H9 (cell line): Measurements from ENCODE around the gene IL3RA. TPM values are rescaled to one million over a fixed set of nuclear protein-coding genes. Genes with fewer than 3 reads are reported as not detected.

Experiments
- DNase-seq: peaks from one replicate; pipeline ENCODE4 v3.0.0-alpha.2; 2017
- H2AFZ ChIP-seq: one replicate; pipeline ENCODE4 v1.6.1; 2013; ENCODE audit warnings: mild to moderate bottlenecking, low read length, control low read depth, moderate library complexity
- H2AK5ac ChIP-seq: 2 replicates; pipeline ENCODE4 v1.6.1; 2013; ENCODE audit warnings: low read length, control low read depth, mixed read lengths; ENCODE audit not compliant: insufficient read length
- H2BK120ac ChIP-seq: one replicate; pipeline ENCODE4 v1.6.1; 2013; ENCODE audit warnings: low read depth, mild to moderate bottlenecking, low read length, control low read depth, inconsistent platforms; ENCODE audit not compliant: poor library complexity, severe bottlenecking
- H2BK12ac ChIP-seq: 2 replicates; pipeline ENCODE4 v1.6.1; 2013; ENCODE audit warnings: low read length, control low read depth, mixed read lengths, low read depth; ENCODE audit not compliant: insufficient read length
- H2BK15ac ChIP-seq: 2 replicates; pipeline ENCODE4 v1.6.1; 2013; ENCODE audit warnings: low read depth, low read length, control low read depth
- H2BK20ac ChIP-seq: one replicate; pipeline ENCODE4 v1.6.1; 2013; ENCODE audit warnings: low read depth, mild to moderate bottlenecking, low read length, control low read depth, inconsistent platforms; ENCODE audit not compliant: poor library complexity, severe bottlenecking
- H2BK5ac ChIP-seq: 2 replicates; pipeline ENCODE4 v1.6.1; 2013; ENCODE audit warnings: low read length, control low read depth, mixed read lengths; ENCODE audit not compliant: insufficient read length
- H3K14ac ChIP-seq: 2 replicates; pipeline ENCODE4 v1.6.1; 2013; ENCODE audit warnings: low read length, control low read depth; ENCODE audit not compliant: insufficient read depth
- H3K18ac ChIP-seq: 2 replicates; pipeline ENCODE4 v1.6.1; 2013; ENCODE audit warnings: low read depth, mild to moderate bottlenecking, mixed read lengths, low read length, control low read depth; ENCODE audit not compliant: insufficient read length
- H3K23ac ChIP-seq: 2 replicates; pipeline ENCODE4 v1.6.1; 2013; ENCODE audit warnings: low read length, control low read depth, mixed read lengths, low read depth; ENCODE audit not compliant: insufficient read length
- H3K23me2 ChIP-seq: 2 replicates; pipeline ENCODE4 v1.6.1; 2013; ENCODE audit warnings: low read depth, mild to moderate bottlenecking, mixed read lengths, low read length, control low read depth; ENCODE audit not compliant: insufficient read length, poor library complexity, severe bottlenecking
- H3K27ac ChIP-seq: 2 replicates; pipeline ENCODE4 v1.5.1; 2013; ENCODE audit warnings: low read length, control low read depth, mixed read lengths, low read depth; ENCODE audit not compliant: insufficient read length
- H3K27me3 ChIP-seq: 2 replicates; pipeline ENCODE4 v1.6.1; 2013; ENCODE audit warnings: low read length, control low read depth, inconsistent platforms; ENCODE audit not compliant: insufficient read depth
- H3K4ac ChIP-seq: 2 replicates; pipeline ENCODE4 v1.6.1; 2013; ENCODE audit warnings: low read depth, mild to moderate bottlenecking, control low read depth, inconsistent platforms, low read length, moderate library complexity
- H3K4me1 ChIP-seq: 2 replicates; pipeline ENCODE4 v1.6.1; 2013; ENCODE audit warnings: low read length, control low read depth, inconsistent platforms; ENCODE audit not compliant: insufficient read depth
- H3K4me2 ChIP-seq: 2 replicates; pipeline ENCODE4 v1.6.1; 2013; ENCODE audit warnings: low read length, control low read depth, mixed read lengths; ENCODE audit not compliant: insufficient read length, insufficient read depth
- H3K56ac ChIP-seq: 2 replicates; pipeline ENCODE4 v1.6.1; 2013; ENCODE audit warnings: low read depth, mild to moderate bottlenecking, mixed read lengths, low read length, control low read depth; ENCODE audit not compliant: insufficient read length
- H3K79me1 ChIP-seq: 2 replicates; pipeline ENCODE4 v1.6.1; 2013; ENCODE audit warnings: low read depth, mild to moderate bottlenecking, moderate library complexity, low read length, control low read depth, inconsistent platforms; ENCODE audit not compliant: insufficient read depth, poor library complexity, severe bottlenecking
- H3K79me2 ChIP-seq: 2 replicates; pipeline ENCODE4 v1.6.1; 2013; ENCODE audit warnings: low read length, control low read depth, inconsistent platforms; ENCODE audit not compliant: insufficient read depth
- H3K9ac ChIP-seq: 2 replicates; pipeline ENCODE4 v1.6.1; 2013; ENCODE audit warnings: low read length, control low read depth, mixed read lengths; ENCODE audit not compliant: insufficient read length; ENCODE audit errors: extremely low read depth
- H3K9me3 ChIP-seq: one replicate; pipeline ENCODE4 v1.6.1; 2013; ENCODE audit warnings: low read depth, low read length, inconsistent platforms; ENCODE audit not compliant: control insufficient read depth
- H3T11ph ChIP-seq: one replicate; pipeline ENCODE4 v1.6.1; 2013; ENCODE audit warnings: mild to moderate bottlenecking, low read length, control low read depth, inconsistent platforms
- H4K20me1 ChIP-seq: one replicate; pipeline ENCODE4 v1.6.1; 2013; ENCODE audit not compliant: control insufficient read depth, insufficient read length, insufficient read depth
- H4K5ac ChIP-seq: 2 replicates; pipeline ENCODE4 v1.6.1; 2013; ENCODE audit warnings: low read depth, mild to moderate bottlenecking, mixed read lengths, low read length, control low read depth; ENCODE audit not compliant: insufficient read length
- H4K8ac ChIP-seq: replicated peaks from 2 replicates; pipeline ENCODE4 v1.6.1; 2013; ENCODE audit warnings: low read length, control low read depth, mixed read lengths, low read depth; ENCODE audit not compliant: insufficient read length
- H4K91ac ChIP-seq: 2 replicates; pipeline ENCODE4 v1.6.1; 2013; ENCODE audit warnings: low read depth, mild to moderate bottlenecking, moderate library complexity, mixed read lengths, low read length, control low read depth; ENCODE audit not compliant: insufficient read length
- H3K27ac Mint-ChIP-seq, 3 experiments: 2 replicates in 2 of 3; 3 replicates in 1 of 3; pipeline ENCODE4 v1.8.0; 2020 to 2021; ENCODE audit warnings: mixed read lengths in 3 of 3, mild to moderate bottlenecking in 1 of 3, moderate library complexity in 1 of 3
- H3K27me3 Mint-ChIP-seq: 2 replicates; pipeline ENCODE4 v1.8.0; 2021; ENCODE audit warnings: low read depth, mild to moderate bottlenecking, moderate library complexity, mixed read lengths
- H3K36me3 Mint-ChIP-seq, 3 experiments: 2 replicates in 2 of 3; 3 replicates in 1 of 3; pipeline ENCODE4 v1.8.0; 2020 to 2021; ENCODE audit warnings: low read depth in 3 of 3, mixed read lengths in 3 of 3; ENCODE audit not compliant: insufficient read depth in 1 of 3
- H3K4me1 Mint-ChIP-seq, 2 experiments: 2 replicates each; pipeline ENCODE4 v1.8.0; 2020; ENCODE audit warnings: mixed read lengths in 2 of 2
- H3K4me3 Mint-ChIP-seq, 2 experiments: 2 replicates in 1 of 2; 3 replicates in 1 of 2; pipeline ENCODE4 v1.8.0; 2020 to 2021; ENCODE audit warnings: mild to moderate bottlenecking in 2 of 2, mixed read lengths in 2 of 2, moderate library complexity in 1 of 2
- H3K9me3 Mint-ChIP-seq, 2 experiments: 2 replicates in 1 of 2; 3 replicates in 1 of 2; pipeline ENCODE4 v1.8.0; 2020; ENCODE audit warnings: mild to moderate bottlenecking in 2 of 2, mixed read lengths in 2 of 2, moderate library complexity in 1 of 2
- CTCF ChIP-seq: fragments of 200-600 bp; sonication (generic); conservative IDR thresholded peaks from 3 replicates; pipeline ENCODE4 v1.8.0; 2021; ENCODE audit warnings: antibody characterized with exemption, mild to moderate bottlenecking
- WGBS: extraction: QIAGEN DNeasy Blood & Tissue Kit; methylation state at CpG from one replicate; pipeline ENCODE4 v1.1.7; 2013; ENCODE audit warnings: missing lambda C conversion rate, low lambda C conversion rate, mixed read lengths; ENCODE audit not compliant: insufficient read length; ENCODE audit errors: extremely low coverage; 5-methylcytosine and 5-hydroxymethylcytosine counted together
- total RNA-seq: library from RNA; stranded (reverse); gene quantifications from 2 replicates; pipeline ENCODE4 v1.2.1, GENCODE V29; 2021

The IL3RA gene
- total RNA-seq, 1 experiment from 2014 or later: 0.24 TPM

- Histone ChIP-seq H3K23ac (no peak overlapping the region), H3K18ac (no peak overlapping the region), H3K9me3 (peaks cover 26% of the 10 kb centered on the region), H3K4me2 (no peak overlapping the region), H3K79me1 (no peaks in the 10 kb centered on the region), H3K27me3 (no peaks in the 10 kb centered on the region), H2AK5ac (no peak overlapping the region), H4K20me1 (no peaks in the 10 kb centered on the region), H3K56ac (no peak overlapping the region), H4K5ac (no peak overlapping the region), H3K79me2 (no peaks in the 10 kb centered on the region), H3K4me1 (no peaks in the 10 kb centered on the region), H4K8ac (no peak overlapping the region), H2BK12ac (no peak overlapping the region), H2BK5ac (no peak overlapping the region), H3T11ph (no peak overlapping the region), H3K23me2 (no peaks in the 10 kb centered on the region), H2AFZ (no peak overlapping the region), H3K4ac (no peak overlapping the region), H2BK20ac (no peak overlapping the region), H2BK15ac (no peak overlapping the region), H2BK120ac (no peak overlapping the region), H3K9ac (no peak overlapping the region), H3K14ac (no peak overlapping the region), H3K27ac (no peak overlapping the region), H4K91ac (no peak overlapping the region)
- no peak for TF ChIP-seq CTCF
- no peak for DNase-seq
- peak overlapping the region in 2 of 3 experiments; percentile 52 to 68; a peak in 3 of 7 replicates for H3K27ac Mint-ChIP-seq
- peaks cover 9 to 12% of the 10 kb centered on the region in 2 experiments for H3K4me1 Mint-ChIP-seq
- H3K27me3 Mint-ChIP-seq: peaks cover 5% of the 10 kb centered on the region
- no peak overlapping the region for H3K4me3 Mint-ChIP-seq
- peaks cover 33 to 37% of the 10 kb centered on the region in 2 experiments for H3K9me3 Mint-ChIP-seq
- H3K36me3 Mint-ChIP-seq: peaks cover 55 to 56% (median 55%) of the 10 kb centered on the region in 3 experiments
- WGBS: no CpG with 5 or more reads among the region's 14 CpGs
Observed at GRCh38 chrX:1420371-1420770, 83.8 kb downstream of the IL3RA start.
